Testis (tissue), 5 donors: ENCODE data around the gene ESCO1. TPM values are rescaled to one million over a fixed set of nuclear protein-coding genes. Genes with fewer than 3 reads are reported as not detected.
"Not testable (repeated sequence)": the region's sequence is repeated elsewhere in the genome, so short reads cannot be mapped to it uniquely, and the experiment has no call there.

ENCODE experiments used
- DNase-seq: peaks from one replicate; pipeline ENCODE4 v3.0.0-alpha.2; 2019
- H3K27ac ChIP-seq, 2 donors: fragments of 200-600 bp; sonication (generic); one replicate each; pipeline ENCODE4 v1.5.1; 2019
- H3K27me3 ChIP-seq: fragments of 200-600 bp; sonication (generic); one replicate; pipeline ENCODE4 v1.5.1; 2019
- H3K36me3 ChIP-seq: fragments of 200-600 bp; sonication (generic); one replicate; pipeline ENCODE4 v1.5.1; 2017; ENCODE audit warnings: low read depth; ENCODE audit errors: missing control alignments
- H3K4me1 ChIP-seq: fragments of 200-600 bp; sonication (generic); one replicate; pipeline ENCODE4 v1.5.1; 2019
- H3K4me3 ChIP-seq, 2 donors: fragments of 200-600 bp; sonication (generic); one replicate each; pipeline ENCODE4 v1.5.1; 2017 to 2019
- H3K9me3 ChIP-seq: fragments of 200-600 bp; sonication (generic); one replicate; pipeline ENCODE4 v1.5.1; 2017
- POLR2A ChIP-seq: fragments of 450-650 bp; IDR thresholded peaks from one replicate; pipeline ENCODE4 v1.6.1; 2017; ENCODE audit warnings: antibody characterized with exemption, mild to moderate bottlenecking, moderate library complexity
- WGBS, 2 donors: methylation state at CpG; one replicate each; pipeline ENCODE4 v1.1.5; 2018; 5-methylcytosine and 5-hydroxymethylcytosine counted together
- intact Hi-C: fragments of 100-400 bp; cut with DNase I; formaldehyde crosslinking; loops from one replicate; pipeline ENCODE4 v1.15.1; 2023; ENCODE audit warnings: low total_unique reads
- long read RNA-seq, 2 donors: transcript quantifications; one replicate each; lab custom pipeline, GENCODE V29; 2026
- polyA plus RNA-seq: library from polyadenylated mRNA; stranded (reverse); fragments of 350-450 nt; fragmentation: Illumina TruSeq; extraction: RNeasy Lipid Tissue Mini Kit (QIAGEN cat#74804); gene quantifications from one replicate; pipeline ENCODE4 v1.2.3, GENCODE V29; 2014; ENCODE audit warnings: low read depth, low replicate concordance; ENCODE audit not compliant: insufficient read depth
- total RNA-seq, 2 donors: library from RNA; depleted of rRNA; stranded (reverse); fragments of >200 nt; gene quantifications; one replicate each; pipeline ENCODE4 v1.2.3, GENCODE V29; 2016
- TF ChIP-seq, protein P1 (sequence below), 3 experiments: fragments of 450-650 bp in 2 of 3; fragments of 200-600 bp in 1 of 3; sonication (generic) in 1 of 3; IDR thresholded peaks; one replicate each; pipeline ENCODE4 v1.5.1; 2016 to 2019; ENCODE audit warnings: antibody characterized with exemption in 3 of 3, mild to moderate bottlenecking in 2 of 3, moderate library complexity in 1 of 3

The ESCO1 gene
- total RNA-seq: 10 to 100 TPM; 43.0 to 55.9 TPM
- polyA plus RNA-seq: 13.1 TPM
- long read RNA-seq, donor 1, full-length matches to known transcripts: 1 of 42 reads
- long read RNA-seq, donor 1, partial matches to known transcripts: 41 of 42 reads
- long read RNA-seq, donor 1, other reads (novel, unspliced or antisense): 0 of 42 reads
- long read RNA-seq, donor 2, full-length matches to known transcripts: 1 of 12 reads
- long read RNA-seq, donor 2, partial matches to known transcripts: 11 of 12 reads
- long read RNA-seq, donor 2, other reads (novel, unspliced or antisense): 0 of 12 reads

DNA sequence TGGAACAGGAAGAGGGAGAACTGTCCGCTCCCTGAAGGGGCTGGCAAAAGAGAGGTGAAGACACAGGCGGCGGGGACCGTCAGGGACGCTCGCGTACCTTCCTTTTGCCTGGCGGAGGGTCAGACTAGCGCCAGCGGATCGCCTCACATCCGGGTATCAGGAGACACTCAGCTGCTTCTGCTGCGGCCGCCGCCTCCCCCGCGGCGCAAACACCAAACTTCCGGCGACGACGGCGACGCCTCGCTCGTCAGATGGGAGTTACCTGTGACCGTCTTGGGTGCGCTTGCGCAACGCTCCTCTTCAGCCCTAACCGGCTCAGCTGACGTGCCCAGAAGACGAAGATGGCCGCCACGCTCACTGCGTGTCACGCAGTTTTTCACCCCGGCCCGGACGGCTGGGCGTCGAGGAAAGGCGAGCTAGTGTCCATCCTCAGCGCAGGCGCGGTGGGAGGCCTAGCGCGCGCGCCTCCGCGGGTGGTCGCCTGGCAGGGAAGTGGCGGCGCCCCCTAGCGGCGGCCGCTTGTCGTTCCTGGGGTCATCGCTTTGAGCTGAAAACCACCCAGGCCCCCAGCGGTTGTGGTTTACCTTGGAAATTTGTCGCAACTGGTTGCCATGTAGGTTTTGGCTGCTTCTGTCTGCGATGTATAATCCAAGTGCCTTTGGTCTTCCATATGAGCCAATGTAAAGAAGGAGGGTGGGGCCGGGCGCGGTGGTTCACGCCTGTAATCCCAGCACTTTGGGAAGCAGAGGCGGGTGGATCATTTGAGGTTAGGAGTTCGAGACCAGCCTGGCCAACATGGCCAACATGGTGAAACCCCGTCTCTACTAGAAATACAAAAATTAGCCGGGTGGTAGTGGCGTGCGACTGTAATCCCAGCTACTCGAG is at the start of gene ESCO1:
Gene ESCO1 (minus strand): TSS at position 179 of the 885 bp plus-strand sequence. CDS start 25,861 bp downstream, outside the sequence.
- Histone ChIP-seq H3K9me3 (no peaks in the 10 kb centered on the region), H3K4me1 (peaks cover 3% of the 10 kb centered on the region), H3K4me3 (peak within 1 kb of the TSS; percentile 92 to 95), H3K36me3 (no peaks in the 10 kb centered on the region), H3K27ac (peak within 1 kb of the TSS; percentile 98 to 99), H3K27me3 (no peaks in the 10 kb centered on the region)
- peak; percentile 95 for DNase-seq
- TF ChIP-seq POLR2A: peak; percentile 67
- TF ChIP-seq, protein P1, sequence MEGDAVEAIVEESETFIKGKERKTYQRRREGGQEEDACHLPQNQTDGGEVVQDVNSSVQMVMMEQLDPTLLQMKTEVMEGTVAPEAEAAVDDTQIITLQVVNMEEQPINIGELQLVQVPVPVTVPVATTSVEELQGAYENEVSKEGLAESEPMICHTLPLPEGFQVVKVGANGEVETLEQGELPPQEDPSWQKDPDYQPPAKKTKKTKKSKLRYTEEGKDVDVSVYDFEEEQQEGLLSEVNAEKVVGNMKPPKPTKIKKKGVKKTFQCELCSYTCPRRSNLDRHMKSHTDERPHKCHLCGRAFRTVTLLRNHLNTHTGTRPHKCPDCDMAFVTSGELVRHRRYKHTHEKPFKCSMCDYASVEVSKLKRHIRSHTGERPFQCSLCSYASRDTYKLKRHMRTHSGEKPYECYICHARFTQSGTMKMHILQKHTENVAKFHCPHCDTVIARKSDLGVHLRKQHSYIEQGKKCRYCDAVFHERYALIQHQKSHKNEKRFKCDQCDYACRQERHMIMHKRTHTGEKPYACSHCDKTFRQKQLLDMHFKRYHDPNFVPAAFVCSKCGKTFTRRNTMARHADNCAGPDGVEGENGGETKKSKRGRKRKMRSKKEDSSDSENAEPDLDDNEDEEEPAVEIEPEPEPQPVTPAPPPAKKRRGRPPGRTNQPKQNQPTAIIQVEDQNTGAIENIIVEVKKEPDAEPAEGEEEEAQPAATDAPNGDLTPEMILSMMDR (IDR thresholded peaks at IDR 0.05): peak; percentile 99
- 9 to 59% methylated on average over 11 to 72 of the region's 74 CpGs for WGBS, 2 donors
- intact Hi-C loops: no loop called here

DNA sequence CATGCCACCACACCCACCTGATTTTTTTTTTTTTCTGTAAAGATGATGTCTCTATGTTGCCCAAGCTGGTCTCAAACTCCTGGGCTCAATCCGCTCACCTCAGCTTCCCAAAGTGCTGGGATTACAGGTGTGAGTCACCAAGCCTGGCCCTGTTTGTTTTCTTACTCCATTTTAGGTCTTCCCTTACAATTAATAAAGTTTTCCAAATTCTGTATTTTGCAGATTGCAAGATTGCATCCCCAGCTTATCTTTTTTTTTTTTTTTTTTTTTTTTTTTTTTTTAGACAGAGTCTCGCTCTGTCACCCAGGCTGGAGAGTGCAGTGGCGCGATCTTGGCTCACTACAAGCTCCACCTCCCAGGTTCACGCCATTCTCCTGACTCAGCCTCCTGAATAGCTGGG is 39.9 kb upstream of the ESCO1 start:
- H3K36me3 ChIP-seq, H3K9me3 ChIP-seq, H3K4me3 ChIP-seq, intact Hi-C loops, H3K4me1 ChIP-seq, H3K27ac ChIP-seq, DNase-seq, H3K27me3 ChIP-seq: not testable (repeated sequence)
- WGBS, 2 donors: 96 to 98% methylated on average over 5 of the region's 5 CpGs

GRCh38 chr18:21638822-21639221 is 38.3 kb upstream of the ESCO1 start:
- Histone ChIP-seq H3K9me3 (no peaks in the 10 kb centered on the region), H3K27me3 (no peaks in the 10 kb centered on the region), H3K36me3 (no peaks in the 10 kb centered on the region), H3K27ac (no peak overlapping the region), H3K4me3 (no peak overlapping the region), H3K4me1 (no peaks in the 10 kb centered on the region)
- intact Hi-C loops: no loop called here
- WGBS, 2 donors: 91 to 92% methylated on average over 3 of the region's 3 CpGs
- DNase-seq: no peak
- TF ChIP-seq, protein P1 (IDR thresholded peaks at IDR 0.05): no peak
- no peak for TF ChIP-seq POLR2A

- intact Hi-C loops: no loop called here
- Histone ChIP-seq H3K36me3 (no peaks in the 10 kb centered on the region), H3K4me3 (no peak overlapping the region), H3K9me3 (no peaks in the 10 kb centered on the region), H3K27me3 (no peaks in the 10 kb centered on the region), H3K4me1 (no peaks in the 10 kb centered on the region), H3K27ac (no peak overlapping the region)
- WGBS, 2 donors: 95 to 96% methylated on average over 13 of the region's 13 CpGs
- no peak for TF ChIP-seq POLR2A
- TF ChIP-seq, protein P1 (IDR thresholded peaks at IDR 0.05): no peak
- no peak for DNase-seq
These were observed 36.3 kb upstream of the ESCO1 start for GRCh38 chr18:21636769-21637168.

- Histone ChIP-seq H3K4me1 (no peaks in the 10 kb centered on the region), H3K27ac (no peak overlapping the region), H3K4me3 (no peak overlapping the region), H3K27me3 (no peaks in the 10 kb centered on the region), H3K36me3 (no peaks in the 10 kb centered on the region), H3K9me3 (no peaks in the 10 kb centered on the region)
- no peak for TF ChIP-seq POLR2A
- TF ChIP-seq, protein P1 (IDR thresholded peaks at IDR 0.05): no peak
- 84 to 87% methylated on average over 4 of the region's 4 CpGs for WGBS, 2 donors
- intact Hi-C loops: no loop called here
- no peak for DNase-seq
These were observed 34.2 kb upstream of the ESCO1 start for GRCh38 chr18:21634588-21635199.
